C4-2B (cell line): ENCODE data around the gene NFIA.

Experiments
- H3K27ac ChIP-seq: fragments of 450-650 bp; 2 replicates; pipeline ENCODE4 v1.5.1; 2017
- ZFX ChIP-seq: fragments of 450-650 bp; IDR thresholded peaks from 2 replicates; pipeline ENCODE4 v1.6.1; 2017
- TF ChIP-seq, protein P1 (sequence below): fragments of 450-650 bp; conservative IDR thresholded peaks from 2 replicates; pipeline ENCODE4 v1.5.1; 2017; ENCODE audit warnings: mild to moderate bottlenecking

NFIA gene

DNA sequence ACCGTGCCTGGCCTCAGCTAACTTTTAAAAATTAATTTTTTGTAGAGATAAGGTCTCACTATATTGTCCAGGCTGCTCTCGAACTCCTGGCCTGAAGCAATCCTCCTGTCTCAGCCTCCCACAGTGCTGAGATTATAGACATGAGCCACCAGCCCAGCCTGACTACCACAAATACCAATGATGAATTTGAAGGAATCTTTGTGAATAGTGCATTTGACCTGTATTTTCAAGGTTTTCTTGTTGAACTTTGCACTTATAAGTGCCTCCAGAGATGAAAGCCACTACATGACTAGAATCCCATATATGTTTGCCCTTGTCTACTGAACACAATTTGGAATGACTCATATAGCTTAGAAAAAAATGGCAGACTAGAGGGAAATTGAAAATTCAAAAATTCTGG lies 297.3 kb downstream of the NFIA start:
- no peak overlapping the region for H3K27ac ChIP-seq
- no peak for TF ChIP-seq ZFX

DNA sequence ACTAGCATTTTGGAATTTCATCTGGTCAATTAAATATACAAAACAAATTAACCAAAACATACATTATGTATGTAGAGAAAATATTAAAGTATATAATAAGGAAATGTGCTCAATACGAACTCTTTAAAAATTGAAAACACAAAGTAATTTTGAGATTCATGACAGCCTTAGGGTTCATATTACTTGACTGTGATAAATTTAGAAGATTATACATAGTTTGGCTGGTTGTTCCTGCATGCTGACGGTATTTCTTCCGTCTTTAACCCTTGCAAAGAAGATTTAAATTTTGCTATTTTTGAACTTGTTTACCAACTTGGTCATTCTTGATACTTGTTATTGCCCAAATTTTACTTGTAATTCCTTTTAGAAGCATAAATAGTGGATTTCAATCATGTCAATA lies 298.2 kb downstream of the NFIA start:
- H3K27ac ChIP-seq, result no peak overlapping the region
- TF ChIP-seq ZFX, result no peak
- TF ChIP-seq, protein P1, sequence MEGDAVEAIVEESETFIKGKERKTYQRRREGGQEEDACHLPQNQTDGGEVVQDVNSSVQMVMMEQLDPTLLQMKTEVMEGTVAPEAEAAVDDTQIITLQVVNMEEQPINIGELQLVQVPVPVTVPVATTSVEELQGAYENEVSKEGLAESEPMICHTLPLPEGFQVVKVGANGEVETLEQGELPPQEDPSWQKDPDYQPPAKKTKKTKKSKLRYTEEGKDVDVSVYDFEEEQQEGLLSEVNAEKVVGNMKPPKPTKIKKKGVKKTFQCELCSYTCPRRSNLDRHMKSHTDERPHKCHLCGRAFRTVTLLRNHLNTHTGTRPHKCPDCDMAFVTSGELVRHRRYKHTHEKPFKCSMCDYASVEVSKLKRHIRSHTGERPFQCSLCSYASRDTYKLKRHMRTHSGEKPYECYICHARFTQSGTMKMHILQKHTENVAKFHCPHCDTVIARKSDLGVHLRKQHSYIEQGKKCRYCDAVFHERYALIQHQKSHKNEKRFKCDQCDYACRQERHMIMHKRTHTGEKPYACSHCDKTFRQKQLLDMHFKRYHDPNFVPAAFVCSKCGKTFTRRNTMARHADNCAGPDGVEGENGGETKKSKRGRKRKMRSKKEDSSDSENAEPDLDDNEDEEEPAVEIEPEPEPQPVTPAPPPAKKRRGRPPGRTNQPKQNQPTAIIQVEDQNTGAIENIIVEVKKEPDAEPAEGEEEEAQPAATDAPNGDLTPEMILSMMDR, result no peak

DNA sequence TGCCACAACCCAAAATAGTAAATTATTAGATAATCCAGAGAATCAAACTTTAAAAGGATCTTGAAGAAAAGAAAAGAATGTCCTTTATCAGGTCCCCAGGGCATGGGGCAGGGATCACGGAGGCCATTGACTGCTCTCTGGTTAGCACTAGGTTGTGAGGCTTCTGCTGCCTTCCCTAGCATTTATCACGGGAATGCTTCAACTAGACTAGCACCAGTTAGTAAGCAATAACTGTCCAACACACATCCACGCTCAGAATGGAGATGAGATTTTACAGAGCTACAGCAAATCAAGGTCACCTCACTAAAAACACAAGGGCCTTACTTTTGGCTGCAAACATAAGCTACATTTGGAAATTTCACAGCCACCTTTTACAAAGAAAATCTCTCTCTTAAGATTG lies 304.0 kb downstream of the NFIA start:
- H3K27ac ChIP-seq, result no peak overlapping the region
- no peak for TF ChIP-seq ZFX
- TF ChIP-seq, protein P1, result no peak

DNA sequence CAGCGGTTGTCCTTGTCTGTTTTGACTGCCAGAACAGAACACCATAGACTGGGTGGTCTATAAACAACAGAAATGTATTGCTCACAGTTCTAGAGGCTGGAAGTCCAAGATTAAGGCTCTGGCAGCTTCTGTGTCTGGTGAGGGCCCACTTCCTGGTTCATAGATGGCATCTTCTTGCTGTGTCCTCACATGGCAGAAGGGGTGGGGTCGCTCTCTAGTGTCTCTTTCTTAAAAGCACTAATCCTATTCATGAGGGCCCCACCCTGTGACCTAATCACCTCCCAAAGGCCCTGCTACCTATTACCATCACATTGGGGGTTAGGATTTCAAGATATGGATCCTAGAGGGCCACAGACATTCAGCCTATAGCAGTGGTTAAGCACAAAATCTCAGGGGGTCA lies 304.4 kb downstream of the NFIA start:
- no peak overlapping the region for H3K27ac ChIP-seq
- TF ChIP-seq, protein P1, result no peak
- TF ChIP-seq ZFX, result no peak

DNA sequence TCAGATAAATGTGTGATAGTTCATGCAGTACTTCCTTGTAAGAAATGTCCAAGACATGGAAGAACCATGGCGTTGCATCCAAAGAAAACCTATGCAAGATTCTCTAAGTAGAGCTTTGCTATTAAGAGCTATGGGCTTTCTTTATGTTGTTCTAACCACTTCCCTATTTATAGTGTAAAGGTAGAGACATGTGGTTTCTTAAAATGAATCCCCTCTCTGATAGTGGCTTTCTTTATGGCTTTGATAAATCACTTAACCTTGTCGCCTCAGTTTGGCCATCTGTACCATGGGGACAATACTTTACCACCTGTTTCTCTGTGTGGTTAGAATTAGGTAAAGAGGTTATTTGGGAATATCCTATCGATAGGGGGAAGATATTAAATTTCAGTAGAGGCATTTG lies 305.5 kb downstream of the NFIA start:
- TF ChIP-seq, protein P1, result no peak
- TF ChIP-seq ZFX, result no peak
- H3K27ac ChIP-seq, result no peak overlapping the region

DNA sequence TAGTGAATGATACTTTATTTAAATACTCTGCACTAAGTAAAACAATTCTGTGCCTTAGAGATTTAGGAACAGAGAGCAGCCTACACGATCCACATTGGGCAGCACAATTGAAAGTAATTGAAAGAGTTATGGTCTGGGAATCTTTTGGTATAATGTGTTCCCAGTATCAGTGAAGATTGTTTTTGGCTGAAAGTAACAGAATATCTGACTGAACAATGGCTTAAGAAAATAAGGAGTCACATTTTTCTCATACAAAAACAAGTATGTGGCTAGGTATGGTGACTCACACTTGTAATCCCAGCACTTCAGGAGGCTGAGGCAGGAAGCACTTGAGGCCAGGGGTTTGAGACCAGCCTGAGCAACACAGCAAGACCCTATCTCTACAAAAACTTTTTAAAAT lies 306.2 kb downstream of the NFIA start:
- TF ChIP-seq ZFX, result no peak
- TF ChIP-seq, protein P1, result no peak
- no peak overlapping the region for H3K27ac ChIP-seq

DNA sequence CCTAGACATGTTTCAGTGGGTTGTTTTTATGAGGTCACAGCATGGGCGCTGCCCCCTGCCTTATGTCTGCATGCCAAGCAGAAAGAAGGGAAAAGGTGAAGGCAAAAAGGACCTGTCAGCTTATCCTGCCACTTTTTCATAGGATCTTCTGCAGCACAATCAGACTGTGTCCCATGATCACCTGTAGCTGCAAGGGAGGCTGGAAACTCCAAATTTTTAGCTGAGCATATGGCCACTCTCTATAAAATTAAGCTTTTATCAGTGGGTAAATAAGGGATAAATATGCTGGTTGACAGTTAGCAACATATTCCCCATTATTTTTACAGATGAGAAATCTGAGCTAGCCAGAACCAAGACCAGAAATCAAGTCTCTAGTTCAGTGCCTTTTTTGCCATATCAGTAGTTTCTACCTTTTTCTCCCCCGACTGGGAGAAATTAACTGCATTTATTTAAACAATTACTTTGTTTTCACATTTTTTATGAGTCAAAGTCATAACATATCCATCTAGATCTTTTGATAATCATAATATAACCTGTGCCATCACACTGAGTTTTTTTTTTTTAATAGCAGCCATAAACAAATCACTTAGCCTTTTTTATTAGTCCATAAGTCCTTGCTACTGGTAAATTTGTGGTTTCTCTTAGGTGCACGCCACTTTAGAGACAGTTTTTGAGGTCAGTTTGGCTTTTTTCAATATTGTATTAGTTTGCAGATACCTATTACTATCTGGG lies 307.0 kb downstream of the NFIA start:
- TF ChIP-seq, protein P1, result no peak
- no peak for TF ChIP-seq ZFX
- H3K27ac ChIP-seq, result no peak overlapping the region
